Activated T-cell treated with anti-CD3 and anti-CD28 coated beads, Interleukin-2, amount 50 U/mL, for 24 hours (primary cell): ENCODE results near the gene CHMP4B.

Experiments used
- DNase-seq: peaks from one replicate; pipeline ENCODE4 v3.0.0-alpha.2; 2020
- H3K27ac Mint-ChIP-seq: 2 replicates; pipeline ENCODE4 v1.8.0; 2020; ENCODE audit warnings: mild to moderate bottlenecking, mixed read lengths
- H3K27me3 Mint-ChIP-seq: 2 replicates; pipeline ENCODE4 v1.8.0; 2020; ENCODE audit warnings: mixed read lengths
- H3K36me3 Mint-ChIP-seq: 2 replicates; pipeline ENCODE4 v1.8.0; 2020; ENCODE audit warnings: low read depth, mixed read lengths
- H3K4me1 Mint-ChIP-seq: 2 replicates; pipeline ENCODE4 v1.8.0; 2020; ENCODE audit warnings: low read depth, mixed read lengths
- H3K4me3 Mint-ChIP-seq: 2 replicates; pipeline ENCODE4 v1.8.0; 2020; ENCODE audit warnings: mild to moderate bottlenecking, moderate library complexity, mixed read lengths
- H3K9me3 Mint-ChIP-seq: 2 replicates; pipeline ENCODE4 v1.8.0; 2020; ENCODE audit warnings: mixed read lengths

The CHMP4B gene

GRCh38 chr20:33850159-33850558 is 39.0 kb downstream of the CHMP4B start:
- Mint-ChIP-seq H3K4me1 (peaks cover 76% of the 10 kb centered on the region), H3K27ac (no peak overlapping the region), H3K27me3 (no peaks in the 10 kb centered on the region), H3K4me3 (no peak overlapping the region), H3K9me3 (no peaks in the 10 kb centered on the region), H3K36me3 (peaks cover 80% of the 10 kb centered on the region)
- DNase-seq, result no peak

GRCh38 chr20:33851842-33852466 is 40.8 kb downstream of the CHMP4B start:
- no peak for DNase-seq
- Mint-ChIP-seq H3K4me3 (no peak overlapping the region), H3K4me1 (peaks cover 62% of the 10 kb centered on the region), H3K9me3 (no peaks in the 10 kb centered on the region), H3K27ac (peak overlapping the region; percentile 86), H3K36me3 (peaks cover 89% of the 10 kb centered on the region), H3K27me3 (no peaks in the 10 kb centered on the region)

GRCh38 chr20:33852626-33853506 is 41.7 kb downstream of the CHMP4B start:
- H3K36me3 Mint-ChIP-seq, result peaks cover 93% of the 10 kb centered on the region
- peak overlapping the region; percentile 4 for H3K4me3 Mint-ChIP-seq
- H3K9me3 Mint-ChIP-seq, result no peaks in the 10 kb centered on the region
- DNase-seq, result no peak
- H3K4me1 Mint-ChIP-seq, result peaks cover 61% of the 10 kb centered on the region
- no peaks in the 10 kb centered on the region for H3K27me3 Mint-ChIP-seq
- H3K27ac Mint-ChIP-seq, result peak overlapping the region; percentile 86

GRCh38 chr20:33853507-33853813 is 42.3 kb downstream of the CHMP4B start:
- no peaks in the 10 kb centered on the region for H3K27me3 Mint-ChIP-seq
- H3K27ac Mint-ChIP-seq, result peak overlapping the region; percentile 86
- peak overlapping the region; percentile 4 for H3K4me3 Mint-ChIP-seq
- peaks cover 62% of the 10 kb centered on the region for H3K4me1 Mint-ChIP-seq
- DNase-seq, result peak; percentile 55
- peaks cover 87% of the 10 kb centered on the region for H3K36me3 Mint-ChIP-seq
- H3K9me3 Mint-ChIP-seq, result no peaks in the 10 kb centered on the region

- no peaks in the 10 kb centered on the region for H3K9me3 Mint-ChIP-seq
Observed at GRCh38 chr20:33857722-33858563, 46.8 kb downstream of the CHMP4B start.

GRCh38 chr20:33858666-33859065 is 47.5 kb downstream of the CHMP4B start:
- H3K27ac Mint-ChIP-seq, result peak overlapping the region; percentile 86
- H3K27me3 Mint-ChIP-seq, result no peaks in the 10 kb centered on the region
- H3K9me3 Mint-ChIP-seq, result no peaks in the 10 kb centered on the region
- no peak overlapping the region for H3K4me3 Mint-ChIP-seq
- no peak for DNase-seq
- H3K36me3 Mint-ChIP-seq, result peaks cover 38% of the 10 kb centered on the region
- peaks cover 35% of the 10 kb centered on the region for H3K4me1 Mint-ChIP-seq

More at GRCh38 chr20:33857722-33858563, 46.8 kb downstream of the CHMP4B start:
- Mint-ChIP-seq H3K27ac (peak overlapping the region; percentile 86), H3K27me3 (no peaks in the 10 kb centered on the region), H3K4me3 (no peak overlapping the region), H3K36me3 (peaks cover 44% of the 10 kb centered on the region), H3K4me1 (peaks cover 42% of the 10 kb centered on the region)
- no peak for DNase-seq

- H3K4me1 Mint-ChIP-seq, result peaks cover 30% of the 10 kb centered on the region
- H3K27me3 Mint-ChIP-seq, result no peaks in the 10 kb centered on the region
- no peaks in the 10 kb centered on the region for H3K9me3 Mint-ChIP-seq
- H3K4me3 Mint-ChIP-seq, result no peak overlapping the region
- H3K27ac Mint-ChIP-seq, result peak overlapping the region; percentile 86
- peaks cover 32% of the 10 kb centered on the region for H3K36me3 Mint-ChIP-seq
- peak; percentile 51 for DNase-seq
Observed at GRCh38 chr20:33859157-33859695, 48.1 kb downstream of the CHMP4B start.

GRCh38 chr20:33859751-33860150 is 48.6 kb downstream of the CHMP4B start:
- Mint-ChIP-seq H3K4me1 (peaks cover 29% of the 10 kb centered on the region), H3K4me3 (no peak overlapping the region), H3K27ac (peak overlapping the region; percentile 86), H3K27me3 (no peaks in the 10 kb centered on the region), H3K9me3 (no peaks in the 10 kb centered on the region), H3K36me3 (peaks cover 27% of the 10 kb centered on the region)
- DNase-seq, result no peak

GRCh38 chr20:33861458-33861857 is 50.3 kb downstream of the CHMP4B start:
- H3K27me3 Mint-ChIP-seq, result no peaks in the 10 kb centered on the region
- no peak overlapping the region for H3K27ac Mint-ChIP-seq
- peaks cover 29% of the 10 kb centered on the region for H3K4me1 Mint-ChIP-seq
- DNase-seq, result no peak
- H3K4me3 Mint-ChIP-seq, result no peak overlapping the region
- no peaks in the 10 kb centered on the region for H3K9me3 Mint-ChIP-seq
- peaks cover 11% of the 10 kb centered on the region for H3K36me3 Mint-ChIP-seq

- Mint-ChIP-seq H3K4me3 (no peak overlapping the region), H3K36me3 (no peaks in the 10 kb centered on the region), H3K27ac (no peak overlapping the region), H3K27me3 (no peaks in the 10 kb centered on the region), H3K4me1 (peaks cover 20% of the 10 kb centered on the region), H3K9me3 (no peaks in the 10 kb centered on the region)
- DNase-seq, result peak; percentile 66
Observed at GRCh38 chr20:33862709-33863403, 51.7 kb downstream of the CHMP4B start.

GRCh38 chr20:33863440-33864323 is 52.5 kb downstream of the CHMP4B start:
- no peaks in the 10 kb centered on the region for H3K27me3 Mint-ChIP-seq
- peaks cover 12% of the 10 kb centered on the region for H3K4me1 Mint-ChIP-seq
- H3K4me3 Mint-ChIP-seq, result no peak overlapping the region
- no peak overlapping the region for H3K27ac Mint-ChIP-seq
- no peaks in the 10 kb centered on the region for H3K9me3 Mint-ChIP-seq
- no peak for DNase-seq
- no peaks in the 10 kb centered on the region for H3K36me3 Mint-ChIP-seq

- Mint-ChIP-seq H3K4me3 (no peak overlapping the region), H3K9me3 (no peaks in the 10 kb centered on the region), H3K36me3 (no peaks in the 10 kb centered on the region), H3K27ac (no peak overlapping the region), H3K27me3 (no peaks in the 10 kb centered on the region), H3K4me1 (peaks cover 4% of the 10 kb centered on the region)
- no peak for DNase-seq
Observed at GRCh38 chr20:33864324-33864963, 53.3 kb downstream of the CHMP4B start.
